ENCODE results near the gene KDM5B. TPM values are rescaled to one million over a fixed set of nuclear protein-coding genes. Genes with fewer than 3 reads are reported as not detected.
A peak's percentile ranks its signal among the peaks of the same experiment; 100 is the strongest.

The KDM5B gene
- total and polyA plus RNA-seq, 9 of the 15 experiments (the other 6 are each of a cell fraction or from before 2014, with no cell fraction given), result 15.4 to 90.6 (median 57.1) TPM

DNA sequence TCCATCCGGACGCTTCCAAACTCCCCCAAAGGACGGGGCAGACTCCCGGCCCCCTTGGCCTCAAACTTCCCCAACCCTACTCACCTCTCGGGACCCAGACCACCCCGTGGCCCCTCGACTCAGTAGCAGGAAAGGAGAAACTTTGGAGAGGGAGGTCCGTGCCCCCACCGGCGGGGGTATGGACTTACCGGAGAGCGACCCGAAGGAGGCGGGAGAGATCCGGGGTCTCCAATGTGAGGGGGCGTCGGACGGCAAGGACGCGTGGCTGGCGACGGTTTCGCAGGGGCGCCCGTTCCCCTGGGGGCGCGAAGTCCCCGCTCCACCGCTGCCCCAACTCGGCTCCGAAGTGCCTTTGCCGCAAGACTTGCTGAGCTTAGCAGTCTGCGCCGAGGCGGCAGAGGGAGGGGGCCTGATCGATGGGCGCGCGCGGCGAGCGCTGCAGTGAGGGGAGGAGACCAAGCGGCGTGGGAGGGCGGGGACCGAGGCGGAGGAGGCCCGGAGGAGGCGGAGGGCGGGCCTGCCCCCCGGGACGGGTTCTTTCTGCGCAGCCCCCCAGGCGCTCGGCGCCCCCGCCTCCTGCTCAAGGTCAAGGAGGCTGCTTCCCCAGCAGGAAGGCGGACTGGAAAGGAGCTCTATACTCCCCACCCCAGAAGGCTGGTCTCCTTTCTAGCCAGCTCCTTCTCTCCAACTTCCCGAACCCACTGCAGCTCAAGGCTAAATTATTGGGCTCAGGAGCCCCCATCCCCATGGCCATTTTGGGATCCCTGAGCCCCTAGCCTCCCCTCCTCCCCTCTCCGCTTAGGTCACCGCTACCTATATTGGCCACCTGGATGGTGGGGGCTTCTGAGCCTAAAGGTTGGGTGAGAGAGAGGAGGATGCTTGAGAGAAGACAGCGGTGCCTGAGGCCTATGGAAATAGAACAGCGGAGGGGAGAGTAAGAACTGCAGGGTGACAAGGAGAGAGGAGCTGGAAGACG is 97.9 kb downstream of the KDM5B start, which contains the start of gene SYT2:
SYT2 (minus strand) TSS at position 385 of the 976 bp plus-strand sequence. CDS start 104,682 bp downstream, outside the sequence.
- H3K27me3 ChIP-seq (ENCODE audit: control insufficient read depth in 2 of 2, insufficient read depth in 2 of 2, low read length in 2 of 2), result peaks cover 68 to 84% of the 10 kb centered on the region in 2 experiments
- intact Hi-C loops (cut with micrococcal nuclease) (loop anchor here (10.0 kb wide), 2 partner anchors 246 to 366 kb away; partner anchors contain the start of genes PPP1R12B and UBE2T), in situ Hi-C loops (cut with MboI) (loop anchor here (25.0 kb wide), 1 partner anchor 223 kb away; no protein-coding TSS in a partner anchor)
- no peaks in the 10 kb centered on the region for H3K9me1 ChIP-seq (ENCODE audit: control insufficient read depth, insufficient read depth, low read length)
- H3K79me2 ChIP-seq (ENCODE audit: control insufficient read depth, insufficient read depth, low read length), result no peaks in the 10 kb centered on the region
- H3K9me3 ChIP-seq (replicated peaks; ENCODE audit: control insufficient read depth, insufficient read depth, low read depth, low read length), result no peaks in the 10 kb centered on the region
- ChIA-PET POLR2A (interaction anchor here (0.6 to 1.0 kb wide), 5 partner anchors 18 to 495 kb away, joined by 3 to 5 read pairs (median 3); no protein-coding TSS in a partner anchor), CTCF (ENCODE audit: low intra/inter-chr PET ratio) (interaction anchor here (0.6 to 0.7 kb wide), 2 partner anchors 510 to 517 kb away, joined by 3 to 5 read pairs; no protein-coding TSS in a partner anchor)
- peak; percentile 74 for ATAC-seq
- H3K36me3 ChIP-seq (ENCODE audit: control insufficient read depth, insufficient read depth, low read length), result no peaks in the 10 kb centered on the region
- peaks cover 12% of the 10 kb centered on the region for H4K20me1 ChIP-seq (replicated peaks; ENCODE audit: control insufficient read depth, insufficient read depth, low read length)
- peak; percentile 32 to 81 (median 58) for DNase-seq (ENCODE audit: extremely low read depth in 1 of 4, low spot score in 3 of 4)
- H2AFZ ChIP-seq (ENCODE audit: low read depth, low read length), result no peak within 1 kb of the TSS
- WGBS (ENCODE audit: insufficient coverage, low coverage, missing lambda C conversion rate), result 12% methylated on average over 41 of the region's 64 CpGs
- peaks cover 0 to 16% of the 10 kb centered on the region in 2 experiments; a peak in 2 of 5 replicates for H3K4me1 ChIP-seq (replicated peaks in 1 of 2; ENCODE audit: control insufficient read depth in 2 of 2, insufficient read depth in 2 of 2, low read length in 2 of 2)
- BruUV-seq (replicated peaks), result no TSS peak
- H3K27ac ChIP-seq (ENCODE audit: extremely low read depth, low read depth, low read length), result no peak within 1 kb of the TSS
- no peak within 1 kb of the TSS for H3K4me2 ChIP-seq (ENCODE audit: insufficient read depth, low read length)
- no peak for FAIRE-seq
- no peak within 1 kb of the TSS for H3K4me3 ChIP-seq
- no peak within 1 kb of the TSS for H3K9ac ChIP-seq (ENCODE audit: insufficient read depth in 1 of 2, low read depth in 2 of 2, low read length in 2 of 2)
- no peak for TF ChIP-seq ZBTB17 (CRISPR knock-in tag; IDR thresholded peaks at IDR 0.05)
- no peak for TF ChIP-seq GATAD2B (IDR thresholded peaks at IDR 0.05; ENCODE audit: borderline replicate concordance)
- TF ChIP-seq, protein P1, sequence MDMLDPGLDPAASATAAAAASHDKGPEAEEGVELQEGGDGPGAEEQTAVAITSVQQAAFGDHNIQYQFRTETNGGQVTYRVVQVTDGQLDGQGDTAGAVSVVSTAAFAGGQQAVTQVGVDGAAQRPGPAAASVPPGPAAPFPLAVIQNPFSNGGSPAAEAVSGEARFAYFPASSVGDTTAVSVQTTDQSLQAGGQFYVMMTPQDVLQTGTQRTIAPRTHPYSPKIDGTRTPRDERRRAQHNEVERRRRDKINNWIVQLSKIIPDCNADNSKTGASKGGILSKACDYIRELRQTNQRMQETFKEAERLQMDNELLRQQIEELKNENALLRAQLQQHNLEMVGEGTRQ (CRISPR knock-in tag; IDR thresholded peaks at IDR 0.05), result no peak
- TF ChIP-seq NR2C1 (IDR thresholded peaks at IDR 0.05), result no peak
- no peak for TF ChIP-seq NR2C1 (tag; IDR thresholded peaks at IDR 0.05)
- no peak for TF ChIP-seq POLR2AphosphoS2 (IDR thresholded peaks at IDR 0.05; ENCODE audit: low read length)
- no peak for TF ChIP-seq MGA (IDR thresholded peaks at IDR 0.05)
- no peak for TF ChIP-seq POLR2H (tag; IDR thresholded peaks at IDR 0.05; ENCODE audit: low read depth)
- TF ChIP-seq ZNF780A (CRISPR knock-in tag; IDR thresholded peaks at IDR 0.05), result no peak

Measured in K562 (cell line).